Gastroesophageal sphincter (tissue), 4 donors: ENCODE results near the gene ISCU. TPM values are rescaled to one million over a fixed set of nuclear protein-coding genes. Genes with fewer than 3 reads are reported as not detected.

Source experiments
- ATAC-seq: fragments of 150-250 bp; one replicate; pipeline ENCODE4 v1.9.1; 2016; ENCODE audit warnings: mild to moderate bottlenecking, moderate library complexity
- H3K27ac ChIP-seq, 4 donors: fragments of 200-600 bp; sonication (generic) in 3 of 4; 1 replicate in 3 of 4; 2 replicates in 1 of 4; pipeline ENCODE4 v1.5.1; 2016 to 2019
- H3K27me3 ChIP-seq: fragments of 200-600 bp; sonication (generic); one replicate; pipeline ENCODE4 v1.5.1; 2019
- H3K36me3 ChIP-seq, 2 donors: fragments of 200-600 bp; sonication (generic); one replicate each; pipeline ENCODE4 v1.5.1; 2019; ENCODE audit warnings: control low read depth in 1 of 2
- H3K4me1 ChIP-seq, 3 donors: fragments of 200-600 bp; sonication (generic); 1 replicate in 2 of 3; 2 replicates in 1 of 3; pipeline ENCODE4 v1.5.1; 2016 to 2019; ENCODE audit warnings: control low read depth in 2 of 3
- H3K4me3 ChIP-seq, 2 donors: fragments of 200-600 bp; sonication (generic); one replicate each; pipeline ENCODE4 v1.5.1; 2019; ENCODE audit warnings: mild to moderate bottlenecking in 1 of 2, moderate library complexity in 1 of 2
- H3K9me3 ChIP-seq, 3 donors: fragments of 200-600 bp; sonication (generic); one replicate each; pipeline ENCODE4 v1.5.1; 2017 to 2019; ENCODE audit warnings: control low read depth in 2 of 3
- EP300 ChIP-seq: sonication (generic); formaldehyde crosslinking; IDR thresholded peaks from one replicate; pipeline ENCODE4 v1.6.1; 2017; ENCODE audit warnings: antibody characterized with exemption, mild to moderate bottlenecking
- POLR2A ChIP-seq, 2 donors: fragments of 450-650 bp; IDR thresholded peaks; one replicate each; pipeline ENCODE4 v1.6.1; 2017; ENCODE audit warnings: antibody characterized with exemption in 2 of 2, mild to moderate bottlenecking in 2 of 2, moderate library complexity in 1 of 2
- POLR2AphosphoS5 ChIP-seq: sonication (generic); formaldehyde crosslinking; IDR thresholded peaks from one replicate; pipeline ENCODE4 v1.6.1; 2017; ENCODE audit warnings: antibody characterized with exemption
- WGBS, 2 donors: methylation state at CpG; one replicate each; pipeline ENCODE4 v1.1.5; 2018; ENCODE audit warnings: low coverage in 1 of 2; 5-methylcytosine and 5-hydroxymethylcytosine counted together
- total RNA-seq, 4 donors: library from RNA; depleted of rRNA; stranded (reverse); fragments of >200 nt; gene quantifications; one replicate each; pipeline ENCODE4 v1.1.0, GENCODE V29; 2016
- TF ChIP-seq, protein P1 (sequence below), 4 experiments: fragments of 200-600 bp in 2 of 4; fragments of 450-650 bp in 2 of 4; sonication (generic) in 1 of 4; IDR thresholded peaks; one replicate each; pipeline ENCODE4 v1.5.1; 2017 to 2019; ENCODE audit warnings: antibody characterized with exemption in 4 of 4, mild to moderate bottlenecking in 2 of 4, moderate library complexity in 2 of 4

ISCU gene
- total RNA-seq, 4 donors from 2014 or later, result 220 to 299 (median 247) TPM

DNA sequence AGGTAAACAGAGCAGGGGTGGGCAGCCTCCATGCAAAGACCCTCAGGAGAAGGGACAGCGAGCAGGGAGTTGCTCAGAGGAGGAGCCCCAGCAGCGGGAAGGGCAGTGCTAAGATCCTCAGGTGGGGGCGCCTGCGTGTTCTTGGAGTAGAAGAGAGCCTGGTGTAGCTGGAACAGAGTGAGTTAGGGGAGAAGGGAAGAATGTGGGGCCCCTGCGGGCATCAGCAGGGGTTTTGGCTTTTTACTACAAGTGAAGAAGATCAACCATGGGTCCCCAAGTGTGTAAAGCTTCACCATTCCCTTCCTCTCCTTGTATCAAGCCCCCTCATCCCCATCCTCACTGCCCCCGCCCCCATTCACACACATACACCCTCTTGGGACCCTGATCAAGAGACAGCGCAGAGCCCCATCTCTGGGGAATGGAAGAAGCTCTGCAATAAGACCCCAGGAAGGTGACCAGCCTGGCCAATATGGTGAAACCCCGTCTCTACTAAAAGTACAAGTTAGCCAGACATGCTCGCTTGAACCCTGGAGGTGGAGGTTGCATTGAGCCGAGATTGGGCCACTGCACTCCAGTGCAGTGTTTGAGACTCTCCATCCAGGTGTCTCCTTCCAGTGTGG, 45.7 kb downstream of the ISCU start:
- 67 to 95% methylated on average over 3 to 7 of the region's 10 CpGs for WGBS, 2 donors

DNA sequence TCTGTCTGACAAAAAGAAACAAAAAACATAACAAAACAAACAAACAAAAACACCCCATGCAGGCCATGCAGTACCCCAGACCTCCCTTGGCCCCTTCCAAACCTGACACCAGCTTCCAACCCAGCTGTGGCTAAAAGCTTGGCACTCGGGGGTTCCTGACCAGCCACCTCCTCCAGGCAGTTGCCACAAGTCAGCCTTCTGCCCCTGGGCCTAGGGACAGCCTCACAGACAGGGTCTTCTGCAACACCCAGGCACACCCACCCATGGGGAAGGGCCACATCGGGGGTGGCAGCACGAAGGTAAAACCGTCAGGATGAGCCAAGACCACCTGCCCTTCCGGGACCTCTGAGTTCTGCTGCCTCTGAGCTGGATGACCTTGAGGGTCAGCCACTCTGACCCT, 46.2 kb downstream of the ISCU start:
- H3K4me3 ChIP-seq, result no peak overlapping the region
- H3K36me3 ChIP-seq, result no peaks in the 10 kb centered on the region
- ATAC-seq, result no peak
- H3K27me3 ChIP-seq, result peaks cover 12% of the 10 kb centered on the region
- TF ChIP-seq POLR2A (IDR thresholded peaks at IDR 0.05) (no peak), EP300 (no peak), POLR2AphosphoS5 (no peak)
- TF ChIP-seq, protein P1, sequence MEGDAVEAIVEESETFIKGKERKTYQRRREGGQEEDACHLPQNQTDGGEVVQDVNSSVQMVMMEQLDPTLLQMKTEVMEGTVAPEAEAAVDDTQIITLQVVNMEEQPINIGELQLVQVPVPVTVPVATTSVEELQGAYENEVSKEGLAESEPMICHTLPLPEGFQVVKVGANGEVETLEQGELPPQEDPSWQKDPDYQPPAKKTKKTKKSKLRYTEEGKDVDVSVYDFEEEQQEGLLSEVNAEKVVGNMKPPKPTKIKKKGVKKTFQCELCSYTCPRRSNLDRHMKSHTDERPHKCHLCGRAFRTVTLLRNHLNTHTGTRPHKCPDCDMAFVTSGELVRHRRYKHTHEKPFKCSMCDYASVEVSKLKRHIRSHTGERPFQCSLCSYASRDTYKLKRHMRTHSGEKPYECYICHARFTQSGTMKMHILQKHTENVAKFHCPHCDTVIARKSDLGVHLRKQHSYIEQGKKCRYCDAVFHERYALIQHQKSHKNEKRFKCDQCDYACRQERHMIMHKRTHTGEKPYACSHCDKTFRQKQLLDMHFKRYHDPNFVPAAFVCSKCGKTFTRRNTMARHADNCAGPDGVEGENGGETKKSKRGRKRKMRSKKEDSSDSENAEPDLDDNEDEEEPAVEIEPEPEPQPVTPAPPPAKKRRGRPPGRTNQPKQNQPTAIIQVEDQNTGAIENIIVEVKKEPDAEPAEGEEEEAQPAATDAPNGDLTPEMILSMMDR (IDR thresholded peaks at IDR 0.05), result no peak
- no peaks in the 10 kb centered on the region for H3K9me3 ChIP-seq
- peaks cover 0 to 20% (median 0%) of the 10 kb centered on the region in 3 donors for H3K4me1 ChIP-seq
- no CpG with 5 or more reads among the region's 5 CpGs for WGBS, 2 donors
- no peak overlapping the region for H3K27ac ChIP-seq

More for the DNA sequence above, 45.7 kb downstream of the ISCU start:
- TF ChIP-seq POLR2AphosphoS5, result no peak
- Histone ChIP-seq H3K27ac (no peak overlapping the region), H3K27me3 (peaks cover 12% of the 10 kb centered on the region), H3K4me1 (peaks cover 0 to 16% (median 0%) of the 10 kb centered on the region in 3 donors), H3K36me3 (no peaks in the 10 kb centered on the region), H3K9me3 (no peaks in the 10 kb centered on the region), H3K4me3 (no peak overlapping the region)
- no peak for ATAC-seq

DNA sequence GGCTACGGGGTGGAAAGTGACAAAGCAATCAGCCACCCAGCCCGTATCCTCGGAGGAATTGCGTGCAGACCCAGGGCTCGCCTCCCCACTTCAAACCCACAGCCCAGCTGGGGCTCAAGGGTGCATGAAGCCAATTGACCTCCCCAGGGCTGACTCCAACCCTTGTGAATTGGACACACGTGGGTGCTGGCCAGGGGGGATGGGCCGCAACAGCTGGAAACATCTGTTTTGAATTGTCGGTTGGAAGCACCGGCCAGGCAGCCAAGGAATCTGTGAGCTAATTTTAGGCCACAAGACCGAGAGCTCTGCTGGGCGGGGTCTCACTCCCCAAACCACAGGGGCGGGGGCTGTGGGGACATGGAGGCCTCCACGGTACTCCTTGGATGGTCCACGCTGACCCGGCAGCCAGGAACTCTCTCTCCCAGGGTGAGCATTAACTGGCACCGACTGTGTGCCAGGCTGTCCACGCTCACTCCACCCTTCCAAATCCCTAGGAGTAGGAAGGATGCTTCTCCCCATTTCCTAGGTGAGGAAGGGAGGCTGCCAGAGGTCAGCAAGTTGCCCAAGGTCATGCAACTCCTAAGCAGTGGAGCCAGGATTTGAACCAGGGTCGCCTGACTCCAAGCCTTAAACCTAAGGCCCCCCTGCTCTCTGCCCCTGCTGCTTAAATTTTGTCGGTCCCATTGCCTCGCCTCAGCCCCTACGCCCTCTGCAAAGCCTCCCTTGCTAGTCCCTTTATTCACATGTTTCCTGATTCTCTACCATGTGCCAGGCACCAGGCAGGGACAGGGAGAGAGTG, 47.3 kb downstream of the ISCU start:
- no peak overlapping the region for H3K27ac ChIP-seq
- TF ChIP-seq EP300 (no peak), POLR2A (IDR thresholded peaks at IDR 0.05) (no peak), POLR2AphosphoS5 (peak; percentile 63)
- TF ChIP-seq, protein P1 (IDR thresholded peaks at IDR 0.05), result no peak
- no peaks in the 10 kb centered on the region for H3K9me3 ChIP-seq
- no peak overlapping the region for H3K4me3 ChIP-seq
- WGBS, 2 donors, result 60% methylated on average over 6 of the region's 21 CpGs; no CpG with 5 or more reads in 1 of the 2 donors
- peaks cover 0 to 17% (median 0%) of the 10 kb centered on the region in 3 donors for H3K4me1 ChIP-seq
- peaks cover 12% of the 10 kb centered on the region for H3K27me3 ChIP-seq
- peak; percentile 83 for ATAC-seq
- no peaks in the 10 kb centered on the region for H3K36me3 ChIP-seq

DNA sequence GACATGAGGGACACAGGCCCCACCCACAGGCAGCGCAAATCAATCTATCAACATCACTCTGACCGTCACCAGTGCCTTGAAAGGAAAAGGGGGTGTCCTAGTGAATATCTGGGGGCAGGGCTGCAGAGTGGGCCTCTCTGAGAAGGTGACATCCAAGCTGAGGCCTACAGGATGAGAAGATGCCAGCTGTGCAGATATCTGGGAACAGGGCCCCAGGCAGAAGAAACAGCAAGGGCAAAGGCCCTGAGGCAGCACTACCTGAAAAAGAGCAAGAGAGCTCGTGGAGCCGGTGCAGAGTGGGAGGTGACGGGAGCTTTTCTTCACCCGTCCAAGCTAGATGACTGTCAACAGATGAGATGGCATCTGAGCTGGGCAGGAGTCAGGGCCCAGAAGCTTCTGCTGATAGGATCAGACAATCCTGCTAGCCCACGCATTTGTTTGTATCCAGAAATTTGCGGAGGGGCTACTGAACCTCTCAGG, 48.0 kb downstream of the ISCU start:
- H3K4me3 ChIP-seq, result no peak overlapping the region
- no peaks in the 10 kb centered on the region for H3K9me3 ChIP-seq
- H3K4me1 ChIP-seq, result peaks cover 0 to 17% (median 0%) of the 10 kb centered on the region in 3 donors
- no peak for ATAC-seq
- no peak overlapping the region for H3K27ac ChIP-seq
- H3K27me3 ChIP-seq, result peaks cover 12% of the 10 kb centered on the region
- TF ChIP-seq, protein P1 (IDR thresholded peaks at IDR 0.05), result no peak
- TF ChIP-seq POLR2A (IDR thresholded peaks at IDR 0.05), result no peak
- TF ChIP-seq POLR2AphosphoS5, result no peak
- no peak for TF ChIP-seq EP300
- 81 to 88% methylated on average over 4 to 5 of the region's 8 CpGs for WGBS, 2 donors
- no peaks in the 10 kb centered on the region for H3K36me3 ChIP-seq

DNA sequence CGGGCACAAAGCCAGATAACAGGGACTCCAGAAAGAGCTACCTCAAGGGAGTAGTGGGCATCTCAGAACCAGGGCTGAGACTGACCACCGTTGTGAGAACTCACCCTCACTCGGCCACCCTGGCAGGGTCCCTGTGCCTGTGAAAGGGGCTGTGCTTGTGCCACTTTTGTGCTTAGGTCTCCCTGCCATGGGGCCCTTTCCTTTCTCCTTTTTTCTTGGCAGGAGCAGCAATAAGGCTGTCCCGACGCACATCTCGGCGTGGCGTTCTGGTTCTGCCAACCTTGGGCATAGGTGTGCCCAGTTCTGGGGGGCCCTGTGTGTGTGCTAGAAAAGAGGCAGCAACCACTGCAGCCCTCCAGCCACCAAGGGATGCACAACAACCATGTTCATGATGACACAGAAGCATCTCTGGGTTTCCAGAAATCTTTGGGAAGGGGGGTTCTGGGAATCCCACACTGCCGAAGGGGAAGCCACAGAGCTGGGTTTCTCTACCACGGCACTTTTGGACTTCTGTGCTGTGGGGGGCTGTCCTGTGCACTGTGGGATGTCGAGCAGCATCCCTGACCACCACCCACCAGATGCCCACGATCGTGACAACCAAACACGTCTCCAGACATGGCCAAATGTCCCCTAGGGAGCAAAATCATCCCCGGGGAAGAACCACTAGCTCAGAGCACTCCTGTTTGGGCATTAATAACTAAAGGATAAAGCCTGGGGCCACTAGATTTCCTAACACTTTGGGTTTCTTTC, 48.6 kb downstream of the ISCU start:
- peaks cover 12% of the 10 kb centered on the region for H3K27me3 ChIP-seq
- no peaks in the 10 kb centered on the region for H3K36me3 ChIP-seq
- no peak overlapping the region for H3K4me3 ChIP-seq
- H3K9me3 ChIP-seq, result no peaks in the 10 kb centered on the region
- ATAC-seq, result no peak
- no peak overlapping the region for H3K27ac ChIP-seq
- H3K4me1 ChIP-seq, result peaks cover 0 to 17% (median 0%) of the 10 kb centered on the region in 3 donors
- TF ChIP-seq POLR2A (IDR thresholded peaks at IDR 0.05), result no peak
- TF ChIP-seq, protein P1 (IDR thresholded peaks at IDR 0.05), result no peak
- TF ChIP-seq POLR2AphosphoS5, result no peak
- TF ChIP-seq EP300, result no peak
- WGBS, 2 donors, result 67 to 100% methylated on average over 1 to 2 of the region's 15 CpGs
